K562 (cell line): Measurements from ENCODE around the gene SERPINA10. TPM values are rescaled to one million over a fixed set of nuclear protein-coding genes. Genes with fewer than 3 reads are reported as not detected.
"Not testable (repeated sequence)": the region's sequence is repeated elsewhere in the genome, so short reads cannot be mapped to it uniquely, and the experiment has no call there.

Source experiments
- ATAC-seq: fragments of 200-7000 bp; cut with Tn5 transposase; 3 replicates; pipeline ENCODE4 v1.9.1; 2020; ENCODE audit warnings: moderate library complexity
- BruUV-seq: library from RNA; stranded (reverse); fragments of 400-500 nt; replicated peaks from 2 replicates; lab custom pipeline; 2021; lab: Mats Ljungman, UMichigan
- CTCF ChIA-PET: fragments of 300-600 bp; formaldehyde crosslinking; extraction: SDS; loops from one replicate; lab custom pipeline; 2021; ENCODE audit warnings: low intra/inter-chr PET ratio; lab: Yijun Ruan, JAX
- POLR2A ChIA-PET: fragments of 300-600, 350-650 bp; sonication (Branson Sonifier 250); formaldehyde crosslinking; extraction: SDS; loops from one replicate; lab custom pipeline; 2021; ENCODE audit warnings: antibody characterized with exemption, inconsistent platforms; lab: Yijun Ruan, JAX
- DNase-seq, 4 experiments: peaks; one replicate each; pipeline versions ENCODE4 v3.0.0 to v3.0.0-alpha.2; 2011 to 2018; ENCODE audit warnings: low spot score in 3 of 4, mixed read lengths in 3 of 4; ENCODE audit errors: extremely low read depth in 1 of 4
- FAIRE-seq: peaks from 2 replicates; lab custom pipeline; 2011; peaks lifted over from hg19 to GRCh38; lab: Jason Lieb, UNC
- H2AFZ ChIP-seq: 2 replicates; pipeline ENCODE4 v1.6.0; 2011; ENCODE audit warnings: low read depth, low read length, control low read depth, inconsistent platforms
- H3K27ac ChIP-seq: fragments of 200-600 bp; 3 replicates; pipeline ENCODE4 v1.8.0; 2011; ENCODE audit warnings: low read depth, mild to moderate bottlenecking, control low read depth, inconsistent platforms, low read length, moderate library complexity, mixed read lengths; ENCODE audit errors: extremely low read depth
- H3K27me3 ChIP-seq, 2 experiments: fragments of 300-600 bp in 1 of 2; 2 replicates in 1 of 2; 3 replicates in 1 of 2; pipeline versions ENCODE4 v1.6.0 to v1.8.0; 2011; ENCODE audit warnings: inconsistent platforms in 2 of 2, low read length in 2 of 2, mild to moderate bottlenecking in 1 of 2, mixed read lengths in 1 of 2, moderate library complexity in 1 of 2; ENCODE audit not compliant: control insufficient read depth in 2 of 2, insufficient read depth in 2 of 2
- H3K36me3 ChIP-seq: fragments of 300-600 bp; 3 replicates; pipeline ENCODE4 v1.8.0; 2011; ENCODE audit warnings: mild to moderate bottlenecking, low read length, inconsistent platforms; ENCODE audit not compliant: control insufficient read depth, insufficient read depth
- H3K4me1 ChIP-seq, 2 experiments: fragments of 200-600 bp in 1 of 2; replicated peaks in 1 of 2; 2 replicates in 1 of 2; 3 replicates in 1 of 2; pipeline versions ENCODE4 v1.5.1 to v1.8.0; 2011; ENCODE audit warnings: inconsistent platforms in 2 of 2, low read length in 2 of 2, mild to moderate bottlenecking in 1 of 2, mixed read lengths in 1 of 2, moderate library complexity in 1 of 2; ENCODE audit not compliant: control insufficient read depth in 2 of 2, insufficient read depth in 2 of 2
- H3K4me2 ChIP-seq: 2 replicates; pipeline ENCODE4 v1.6.1; 2011; ENCODE audit warnings: low read length, control low read depth, inconsistent platforms, mixed read lengths; ENCODE audit not compliant: insufficient read depth
- H3K4me3 ChIP-seq: fragments of 200-600 bp; sonication (generic), shearing (Covaris generic); 2 replicates; pipeline ENCODE4 v1.5.1; 2016; ENCODE audit warnings: control low read depth, inconsistent platforms
- H3K79me2 ChIP-seq: fragments of 200-600 bp; 3 replicates; pipeline ENCODE4 v1.8.0; 2011; ENCODE audit warnings: low read length, inconsistent platforms; ENCODE audit not compliant: control insufficient read depth, insufficient read depth
- H3K9ac ChIP-seq, 2 experiments: 2 replicates each; pipeline versions ENCODE4 v1.6.0 to v1.6.1; 2011; ENCODE audit warnings: low read depth in 2 of 2, low read length in 2 of 2, control low read depth in 1 of 2, inconsistent platforms in 1 of 2, mild to moderate bottlenecking in 1 of 2, mixed read lengths in 1 of 2; ENCODE audit not compliant: insufficient read depth in 1 of 2
- H3K9me1 ChIP-seq: one replicate; pipeline ENCODE4 v1.6.0; 2011; ENCODE audit warnings: inconsistent platforms, mild to moderate bottlenecking, low read length, moderate library complexity; ENCODE audit not compliant: control insufficient read depth, insufficient read depth
- H3K9me3 ChIP-seq: replicated peaks from 2 replicates; pipeline ENCODE4 v1.5.1; 2011; ENCODE audit warnings: low read depth, low read length, inconsistent platforms; ENCODE audit not compliant: control insufficient read depth, insufficient read depth
- H4K20me1 ChIP-seq: replicated peaks from 2 replicates; pipeline ENCODE4 v1.6.1; 2011; ENCODE audit warnings: low read length, inconsistent platforms, mixed read lengths; ENCODE audit not compliant: control insufficient read depth, insufficient read depth
- BHLHE40 ChIP-seq: IDR thresholded peaks from 2 replicates; pipeline ENCODE4 v1.6.1; 2011; ENCODE audit warnings: low read length, improper control_type of control experiment
- IRF1 ChIP-seq: sonication (generic); formaldehyde crosslinking; IDR thresholded peaks from 2 replicates; pipeline ENCODE4 v1.8.0; 2022; ENCODE audit warnings: missing genetic modification reagents, mild to moderate bottlenecking, borderline replicate concordance
- NCOA1 ChIP-seq: fragments of 450-650 bp; IDR thresholded peaks from 2 replicates; pipeline ENCODE4 v1.6.1; 2016; ENCODE audit warnings: low read depth
- TAL1 ChIP-seq: fragments of 450-650 bp; IDR thresholded peaks from 2 replicates; pipeline ENCODE4 v1.6.1; 2016; ENCODE audit warnings: mild to moderate bottlenecking
- WGBS: fragments of 100-300 bp; shearing (Covaris generic); methylation state at CpG from one replicate; pipeline ENCODE4 v1.1.6; 2016; ENCODE audit warnings: low coverage, mixed read lengths; ENCODE audit not compliant: insufficient coverage; ENCODE audit errors: missing lambda C conversion rate; 5-methylcytosine and 5-hydroxymethylcytosine counted together
- in situ Hi-C: fragments of 300-500 bp; cut with MboI; formaldehyde crosslinking; loops from 4 replicates; pipeline ENCODE4 v1.15.0; 2018; ENCODE audit warnings: inconsistent platforms, mixed read lengths
- intact Hi-C: fragments of 100-400 bp; cut with micrococcal nuclease; formaldehyde crosslinking; loops from 2 replicates; pipeline ENCODE4 v1.14.2; 2022
- polyA plus RNA-seq, 8 experiments: library from polyadenylated mRNA; depleted of rRNA in 4 of 8; stranded (reverse) in 5 of 8; unstranded in 3 of 8; fragments of >200 nt; fragmentation: Nextera tagmentation in 2 of 8; fragmentation: Illumina TruSeq in 1 of 8; extraction: Ambion mirVana in 2 of 8; extraction: Trizol in 1 of 8; gene quantifications; 2 replicates each; pipeline versions ENCODE4 v1.2.1 to v1.2.3, GENCODE V29; 2011 to 2014; ENCODE audit warnings: inconsistent platforms in 1 of 8, missing spikeins in 1 of 8
- total RNA-seq, 7 experiments: library from RNA; depleted of rRNA in 6 of 7; stranded (reverse); fragments of >200 nt in 6 of 7; fragmentation: Illumina TruSeq in 2 of 7; extraction: Trizol in 2 of 7; gene quantifications; 2 replicates each; pipeline versions ENCODE4 v1.2.1 to v1.2.3, GENCODE V29; 2011 to 2021; ENCODE audit warnings: low replicate concordance in 1 of 7

SERPINA10 gene
- total and polyA plus RNA-seq, 9 of the 15 experiments (the other 6 are each of a cell fraction or from before 2014, with no cell fraction given), result not detected

- no peak for TF ChIP-seq BHLHE40
- no peak for TF ChIP-seq NCOA1
- TF ChIP-seq TAL1, result no peak
- TF ChIP-seq IRF1 (CRISPR knock-in tag), result no peak
These were observed 5.1 kb upstream of the SERPINA10 start (continued) for GRCh38 chr14:94298130-94298529.

- H3K4me1 ChIP-seq, H3K79me2 ChIP-seq, H3K9ac ChIP-seq, H3K4me3 ChIP-seq, CTCF ChIA-PET, in situ Hi-C loops, ATAC-seq, H3K27ac ChIP-seq, H3K4me2 ChIP-seq, H4K20me1 ChIP-seq, H3K27me3 ChIP-seq, H2AFZ ChIP-seq, H3K36me3 ChIP-seq, H3K9me1 ChIP-seq, POLR2A ChIA-PET, BruUV-seq, H3K9me3 ChIP-seq, intact Hi-C loops, DNase-seq, FAIRE-seq: not testable (repeated sequence)
- WGBS, result 0% methylated on average over 3 of the region's 4 CpGs
These were observed 3.1 kb upstream of the SERPINA10 start for GRCh38 chr14:94296181-94296545.
